Measurements from ENCODE around the gene NELL1. TPM values are rescaled to one million over a fixed set of nuclear protein-coding genes. Genes with fewer than 3 reads are reported as not detected.

NELL1 gene
- total RNA-seq, 1 donor from 2014 or later: not detected

DNA sequence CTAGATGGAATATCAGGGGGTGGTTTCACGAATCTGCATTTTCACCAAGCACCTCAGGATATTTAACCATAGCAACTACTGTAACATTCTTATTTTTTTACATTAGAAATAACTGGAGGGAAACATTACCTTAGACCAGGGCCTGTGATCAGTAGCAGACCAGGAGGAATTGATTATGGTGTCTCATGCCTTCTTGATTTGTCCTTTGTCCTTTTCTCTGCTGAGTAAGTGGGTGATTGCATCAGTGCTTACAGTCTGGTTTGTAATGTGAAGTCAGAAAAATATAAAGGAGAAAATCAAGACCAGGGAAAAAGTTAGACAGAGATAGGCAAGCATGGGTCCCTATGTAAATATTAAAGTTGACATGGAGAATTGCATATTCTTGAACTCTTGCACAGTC is 703.3 kb downstream of the NELL1 start:
- no peak overlapping the region for H3K4me3 Mint-ChIP-seq (ENCODE audit: unreplicated experiment)
- DNase-seq (ENCODE audit: extremely low spot score, unreplicated experiment): no peak
- TF ChIP-seq, protein P1, sequence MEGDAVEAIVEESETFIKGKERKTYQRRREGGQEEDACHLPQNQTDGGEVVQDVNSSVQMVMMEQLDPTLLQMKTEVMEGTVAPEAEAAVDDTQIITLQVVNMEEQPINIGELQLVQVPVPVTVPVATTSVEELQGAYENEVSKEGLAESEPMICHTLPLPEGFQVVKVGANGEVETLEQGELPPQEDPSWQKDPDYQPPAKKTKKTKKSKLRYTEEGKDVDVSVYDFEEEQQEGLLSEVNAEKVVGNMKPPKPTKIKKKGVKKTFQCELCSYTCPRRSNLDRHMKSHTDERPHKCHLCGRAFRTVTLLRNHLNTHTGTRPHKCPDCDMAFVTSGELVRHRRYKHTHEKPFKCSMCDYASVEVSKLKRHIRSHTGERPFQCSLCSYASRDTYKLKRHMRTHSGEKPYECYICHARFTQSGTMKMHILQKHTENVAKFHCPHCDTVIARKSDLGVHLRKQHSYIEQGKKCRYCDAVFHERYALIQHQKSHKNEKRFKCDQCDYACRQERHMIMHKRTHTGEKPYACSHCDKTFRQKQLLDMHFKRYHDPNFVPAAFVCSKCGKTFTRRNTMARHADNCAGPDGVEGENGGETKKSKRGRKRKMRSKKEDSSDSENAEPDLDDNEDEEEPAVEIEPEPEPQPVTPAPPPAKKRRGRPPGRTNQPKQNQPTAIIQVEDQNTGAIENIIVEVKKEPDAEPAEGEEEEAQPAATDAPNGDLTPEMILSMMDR (IDR thresholded peaks at IDR 0.05): no peak
- H3K27me3 Mint-ChIP-seq (ENCODE audit: unreplicated experiment): peaks cover 2% of the 10 kb centered on the region
- H3K9me3 Mint-ChIP-seq (ENCODE audit: unreplicated experiment): peaks cover 5% of the 10 kb centered on the region
- H3K27ac Mint-ChIP-seq (ENCODE audit: unreplicated experiment): no peak overlapping the region
- H3K36me3 Mint-ChIP-seq (ENCODE audit: unreplicated experiment): no peaks in the 10 kb centered on the region
- H3K4me1 Mint-ChIP-seq (ENCODE audit: unreplicated experiment): no peaks in the 10 kb centered on the region

GRCh38 chr11:21374376-21374775 is 705.0 kb downstream of the NELL1 start:
- Mint-ChIP-seq H3K27me3 (ENCODE audit: unreplicated experiment) (peaks cover 2% of the 10 kb centered on the region), H3K4me3 (ENCODE audit: unreplicated experiment) (no peak overlapping the region), H3K4me1 (ENCODE audit: unreplicated experiment) (no peaks in the 10 kb centered on the region), H3K9me3 (ENCODE audit: unreplicated experiment) (peaks cover 5% of the 10 kb centered on the region), H3K27ac (ENCODE audit: unreplicated experiment) (no peak overlapping the region), H3K36me3 (ENCODE audit: unreplicated experiment) (no peaks in the 10 kb centered on the region)
- TF ChIP-seq, protein P1 (IDR thresholded peaks at IDR 0.05): no peak
- no peak for DNase-seq (ENCODE audit: extremely low spot score, unreplicated experiment)

DNA sequence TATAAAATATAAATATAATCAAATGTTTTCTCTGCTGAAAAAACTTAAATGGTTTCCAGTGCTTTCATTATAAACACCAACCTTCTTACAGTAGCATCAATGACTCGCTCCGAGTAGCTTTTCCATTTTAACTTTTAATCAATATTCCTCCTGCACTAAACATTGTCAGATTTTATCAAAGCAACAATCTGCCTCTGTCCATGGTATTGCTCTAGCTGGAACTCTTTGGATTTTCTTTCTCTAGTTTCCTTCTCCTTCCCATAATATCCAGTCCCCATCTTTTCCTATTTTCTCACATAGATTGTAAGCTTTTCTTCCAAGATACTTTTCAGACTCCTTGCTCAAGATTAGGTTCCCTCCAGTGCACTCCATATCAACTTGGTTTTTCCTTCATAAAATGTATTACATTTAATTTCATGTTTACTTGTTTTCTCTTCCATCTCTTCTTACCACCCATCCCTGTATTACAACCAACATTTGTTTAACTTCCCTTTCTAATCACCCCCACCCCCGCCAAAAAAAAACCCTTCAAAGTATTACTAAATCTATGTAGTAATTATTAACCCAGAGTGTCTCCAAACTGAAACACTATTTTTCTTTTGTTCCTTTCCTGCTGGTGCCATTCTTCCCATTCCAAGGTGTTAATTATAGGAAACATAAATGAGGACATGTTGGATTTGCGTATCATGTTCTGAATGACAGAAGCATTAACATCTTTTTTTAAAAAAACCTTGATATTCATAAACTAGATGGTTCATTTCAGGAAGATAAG is 716.5 kb downstream of the NELL1 start:
- Mint-ChIP-seq H3K27ac (ENCODE audit: unreplicated experiment) (no peak overlapping the region), H3K4me3 (ENCODE audit: unreplicated experiment) (no peak overlapping the region), H3K4me1 (ENCODE audit: unreplicated experiment) (no peaks in the 10 kb centered on the region), H3K9me3 (ENCODE audit: unreplicated experiment) (peaks cover 4% of the 10 kb centered on the region), H3K36me3 (ENCODE audit: unreplicated experiment) (no peaks in the 10 kb centered on the region), H3K27me3 (ENCODE audit: unreplicated experiment) (no peaks in the 10 kb centered on the region)
- DNase-seq (ENCODE audit: extremely low spot score, unreplicated experiment): no peak
- TF ChIP-seq, protein P1 (IDR thresholded peaks at IDR 0.05): no peak

- no peaks in the 10 kb centered on the region for H3K36me3 Mint-ChIP-seq (ENCODE audit: unreplicated experiment)
- no peak overlapping the region for H3K27ac Mint-ChIP-seq (ENCODE audit: unreplicated experiment)
- H3K4me3 Mint-ChIP-seq (ENCODE audit: unreplicated experiment): no peak overlapping the region
- no peak for DNase-seq (ENCODE audit: extremely low spot score, unreplicated experiment)
- peaks cover 3% of the 10 kb centered on the region for H3K9me3 Mint-ChIP-seq (ENCODE audit: unreplicated experiment)
- H3K4me1 Mint-ChIP-seq (ENCODE audit: unreplicated experiment): no peaks in the 10 kb centered on the region
- H3K27me3 Mint-ChIP-seq (ENCODE audit: unreplicated experiment): no peaks in the 10 kb centered on the region
- TF ChIP-seq, protein P1 (IDR thresholded peaks at IDR 0.05): no peak
These were observed 721.0 kb downstream of the NELL1 start for GRCh38 chr11:21390430-21390829.

GRCh38 chr11:21396342-21397008 is 727.1 kb downstream of the NELL1 start:
- Mint-ChIP-seq H3K27me3 (ENCODE audit: unreplicated experiment) (no peaks in the 10 kb centered on the region), H3K27ac (ENCODE audit: unreplicated experiment) (no peak overlapping the region), H3K9me3 (ENCODE audit: unreplicated experiment) (peaks cover 3% of the 10 kb centered on the region), H3K4me3 (ENCODE audit: unreplicated experiment) (no peak overlapping the region), H3K36me3 (ENCODE audit: unreplicated experiment) (no peaks in the 10 kb centered on the region), H3K4me1 (ENCODE audit: unreplicated experiment) (no peaks in the 10 kb centered on the region)
- TF ChIP-seq, protein P1 (IDR thresholded peaks at IDR 0.05): no peak
- DNase-seq (ENCODE audit: extremely low spot score, unreplicated experiment): no peak

Data from osteocyte (in vitro differentiated cells).